GM19467 (cell line): ENCODE data around the gene HES3.

Source experiments
- ATAC-seq: cut with Tn5 transposase; IDR thresholded peaks from one replicate; pipeline ENCODE4 v1.9.1; 2021; ENCODE audit warnings: mild to moderate bottlenecking, moderate library complexity; ENCODE audit not compliant: unreplicated experiment

HES3 gene

DNA sequence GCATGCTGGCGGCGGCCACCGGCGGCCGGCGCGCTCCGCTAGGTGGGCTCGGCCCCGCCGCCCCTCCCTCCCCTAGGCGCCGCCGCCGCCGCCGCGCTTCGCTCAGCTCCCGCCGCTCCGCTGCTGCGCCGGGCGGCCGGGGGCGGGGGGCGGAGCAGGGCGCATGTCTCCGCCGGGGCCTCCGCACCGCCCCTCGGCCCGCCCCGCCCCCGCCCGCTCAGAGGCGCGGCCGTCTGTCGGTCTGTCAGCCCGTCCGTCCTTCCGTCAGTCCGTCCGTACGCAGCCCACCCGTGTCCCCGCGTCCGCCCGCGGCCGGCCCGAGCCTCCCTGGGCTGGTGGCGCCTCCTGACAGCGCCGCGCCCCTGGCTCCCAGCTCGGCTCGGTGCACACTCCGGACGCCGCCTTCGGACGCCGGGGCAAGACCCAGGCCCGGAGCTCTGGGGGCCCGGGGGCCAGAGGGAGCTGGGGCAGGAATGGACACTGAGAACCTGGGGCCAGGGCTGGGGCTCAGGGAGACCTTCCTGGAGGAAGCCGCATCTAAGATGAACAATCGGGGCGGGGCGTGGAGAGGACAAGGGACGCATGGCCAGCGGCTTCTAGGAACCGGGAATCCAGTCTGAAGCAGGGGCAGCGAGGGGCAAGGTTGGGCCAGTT is 17.1 kb downstream of the HES3 start, which contains the start of gene GPR153:
Gene GPR153 (minus strand): TSS at position 138 of the 654 bp plus-strand sequence. CDS start 6,193 bp downstream, outside the sequence.
- ATAC-seq, result no peak

DNA sequence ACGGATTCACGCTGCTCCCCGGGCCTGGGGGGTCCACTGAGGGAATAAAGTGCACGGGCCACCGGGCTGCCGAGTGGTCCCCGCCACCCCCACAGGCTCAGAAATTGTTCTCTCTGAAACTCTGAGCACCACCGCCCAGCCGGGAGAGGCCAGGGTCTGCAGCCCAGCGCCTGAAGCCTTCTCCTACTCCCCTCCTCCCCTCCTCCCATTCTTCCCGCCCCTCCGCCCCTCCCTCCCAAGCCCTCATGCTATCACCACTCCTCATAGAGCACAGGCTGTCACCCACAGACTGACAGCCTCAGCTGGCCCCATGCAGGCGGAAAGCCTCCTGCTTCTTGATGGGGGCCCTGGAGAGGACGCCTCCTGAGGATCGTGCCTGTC is 17.6 kb downstream of the HES3 start:
- ATAC-seq, result no peak

DNA sequence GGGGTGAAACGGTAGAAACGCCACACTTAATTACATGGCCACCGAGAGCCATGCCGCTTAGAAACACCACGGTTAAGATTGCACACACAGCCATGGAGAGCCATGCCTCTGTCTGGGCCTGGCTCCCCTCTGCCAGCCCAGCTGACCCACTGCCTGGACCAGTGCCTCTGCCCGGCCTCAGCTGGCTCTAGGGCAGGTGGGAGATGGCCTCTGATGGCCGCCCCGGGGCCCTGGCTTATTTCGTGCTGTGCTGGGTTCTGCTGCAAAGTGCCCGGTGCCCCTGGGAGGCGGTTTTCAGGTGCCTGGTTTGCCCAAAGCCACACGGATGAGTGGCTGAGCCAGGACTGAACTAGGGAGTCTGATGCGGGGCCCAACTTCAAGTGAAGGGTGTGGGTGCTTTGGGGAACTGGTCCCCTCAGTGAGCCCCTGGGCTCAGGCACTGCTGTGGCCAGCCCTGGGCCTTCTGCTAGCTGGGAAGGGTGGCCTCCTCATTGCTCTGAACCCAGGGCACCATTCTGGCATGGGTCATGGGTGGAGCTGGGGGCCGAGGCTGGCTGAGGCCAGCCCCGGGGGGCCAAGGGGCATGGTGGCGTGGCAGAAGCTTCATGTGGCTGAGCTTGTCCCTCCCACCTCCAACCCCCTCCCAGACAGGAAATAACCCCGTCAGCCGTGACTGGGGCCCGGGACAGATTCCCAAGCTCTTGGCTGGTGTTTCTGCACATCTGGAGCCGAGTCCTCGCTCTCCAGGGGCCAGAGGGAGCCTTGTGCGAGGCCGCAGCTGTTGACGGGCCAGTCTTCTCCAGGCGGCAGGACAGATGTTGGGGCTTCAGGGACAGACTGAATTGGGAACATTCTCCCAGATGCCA is 18.8 kb downstream of the HES3 start:
- ATAC-seq, result no peak

DNA sequence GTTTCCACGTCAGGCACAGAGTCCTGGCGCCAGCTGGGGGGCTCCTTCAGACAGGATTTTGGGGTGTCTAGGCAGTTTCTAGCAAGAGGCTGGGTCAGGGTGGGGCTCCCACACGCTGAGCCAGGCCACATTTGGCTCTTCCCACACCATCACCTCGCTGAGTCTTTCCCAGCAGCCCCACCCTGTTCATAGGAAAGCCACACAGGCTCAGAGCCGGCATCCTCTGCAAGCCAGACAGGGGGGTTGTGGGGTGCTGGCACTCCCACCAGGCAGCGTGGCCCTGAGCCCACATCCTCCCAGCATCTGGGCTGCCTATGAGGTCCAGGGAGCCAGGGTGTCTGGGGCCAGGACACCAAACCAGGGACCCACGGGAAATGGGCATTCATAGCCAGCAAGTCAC is 19.7 kb downstream of the HES3 start:
- no peak for ATAC-seq

DNA sequence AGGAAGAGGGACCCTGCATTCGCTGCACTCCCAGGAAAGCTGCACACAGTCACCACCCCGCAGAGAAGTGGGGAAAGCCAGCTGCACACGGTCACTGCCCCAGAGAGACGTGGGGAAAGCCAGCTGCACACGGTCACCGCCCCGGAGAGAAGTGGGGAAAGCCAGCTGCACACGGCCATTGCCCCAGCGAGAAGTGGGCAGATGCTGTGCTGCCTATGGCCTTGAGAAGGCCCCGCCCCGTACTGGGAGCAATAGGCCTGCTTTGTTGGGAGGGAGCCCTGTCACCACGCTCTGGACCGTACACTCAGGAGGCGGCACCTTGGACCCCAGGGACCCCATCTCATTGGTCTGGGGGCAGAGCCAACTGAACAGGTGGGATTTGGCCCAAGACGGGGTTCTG is 21.2 kb downstream of the HES3 start:
- ATAC-seq, result no peak

DNA sequence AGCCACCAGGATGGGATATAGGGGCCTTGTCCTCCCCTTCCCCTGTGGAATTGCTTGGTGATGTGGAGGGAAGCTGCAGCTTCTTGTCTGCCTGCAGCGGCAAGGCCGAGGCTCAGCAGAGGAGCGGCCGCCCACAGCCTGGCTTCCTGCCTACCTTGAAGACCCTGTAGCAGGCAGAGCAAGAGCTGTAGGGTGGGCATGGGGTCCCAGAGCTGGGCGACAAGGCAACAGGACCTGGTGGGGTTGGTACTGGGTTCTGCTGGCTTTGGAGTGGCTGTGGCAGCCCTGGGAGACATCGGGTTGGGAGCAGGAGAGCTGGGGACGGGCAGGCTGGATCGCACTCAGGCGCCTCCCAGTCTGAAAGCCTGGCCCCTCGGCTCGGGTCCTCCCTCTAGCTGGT is 22.7 kb downstream of the HES3 start:
- ATAC-seq, result no peak

DNA sequence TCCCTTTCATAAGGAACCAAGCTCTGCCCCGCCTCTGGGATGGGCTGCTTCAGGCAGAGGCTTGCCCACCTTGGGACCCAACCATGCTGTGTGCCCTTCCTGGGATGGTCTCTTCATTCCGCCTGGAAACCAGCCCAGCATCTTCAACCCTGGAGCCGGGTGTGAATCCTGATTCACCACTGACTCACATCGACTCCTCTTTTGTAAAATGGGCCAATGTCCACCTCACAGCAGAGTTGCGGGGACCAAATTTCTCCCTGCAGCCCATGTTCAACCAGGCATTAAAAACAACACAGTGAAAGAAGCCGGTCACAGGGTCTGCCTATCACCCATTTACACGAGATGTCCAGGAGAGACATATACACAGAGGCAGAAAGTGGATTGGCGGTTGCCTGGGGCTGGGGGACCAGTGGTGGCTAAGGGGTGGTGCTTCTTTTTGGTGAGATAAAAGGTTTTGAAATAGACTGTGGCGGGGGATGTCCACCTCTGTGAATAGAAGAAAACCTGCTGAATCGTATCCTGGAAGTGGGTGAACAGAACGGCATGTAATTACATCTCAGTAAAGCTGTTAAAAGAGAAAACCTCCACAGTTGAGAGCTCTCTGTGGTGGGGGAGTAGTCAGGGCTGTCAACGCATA is 23.8 kb downstream of the HES3 start:
- no peak for ATAC-seq

DNA sequence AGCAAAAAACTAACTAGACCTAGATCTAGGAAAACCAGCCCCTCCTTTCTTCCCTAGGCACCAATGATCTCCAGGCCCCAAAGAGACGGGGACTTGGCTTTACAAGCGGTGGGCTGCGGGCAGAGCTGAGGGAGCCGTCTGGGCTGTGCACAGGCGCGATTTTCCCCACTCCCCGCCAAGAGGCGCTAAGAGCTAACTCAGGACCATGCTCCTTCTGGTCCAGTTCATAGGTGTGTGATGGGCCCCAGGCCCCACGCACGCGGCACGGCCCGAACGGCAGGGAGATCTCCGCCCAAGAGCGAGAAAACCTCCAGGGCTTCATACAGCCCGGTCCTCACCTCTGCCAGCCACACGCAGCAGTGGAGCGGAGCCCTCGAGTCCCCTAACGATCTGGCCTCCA is 24.4 kb downstream of the HES3 start:
- ATAC-seq, result no peak

DNA sequence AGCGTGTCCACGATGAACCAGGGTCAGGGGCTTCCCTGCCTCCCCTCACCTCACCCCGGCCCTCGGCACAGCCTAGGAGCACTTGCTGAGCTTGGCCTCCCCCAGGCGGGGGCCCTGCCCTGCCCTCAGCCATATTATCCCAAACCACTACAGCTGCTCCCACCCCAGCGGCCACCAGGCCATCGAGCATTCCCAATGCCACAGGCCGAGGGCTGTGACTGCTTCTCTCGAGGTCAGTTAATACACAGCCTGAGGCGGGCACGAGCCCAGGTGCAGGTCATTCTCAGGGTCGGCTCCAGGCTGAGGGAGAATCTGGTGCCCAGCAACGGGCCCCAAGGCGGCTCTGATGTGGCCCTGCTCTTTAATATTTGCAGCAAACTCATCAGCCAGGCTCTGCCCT is 25.3 kb downstream of the HES3 start:
- no peak for ATAC-seq

DNA sequence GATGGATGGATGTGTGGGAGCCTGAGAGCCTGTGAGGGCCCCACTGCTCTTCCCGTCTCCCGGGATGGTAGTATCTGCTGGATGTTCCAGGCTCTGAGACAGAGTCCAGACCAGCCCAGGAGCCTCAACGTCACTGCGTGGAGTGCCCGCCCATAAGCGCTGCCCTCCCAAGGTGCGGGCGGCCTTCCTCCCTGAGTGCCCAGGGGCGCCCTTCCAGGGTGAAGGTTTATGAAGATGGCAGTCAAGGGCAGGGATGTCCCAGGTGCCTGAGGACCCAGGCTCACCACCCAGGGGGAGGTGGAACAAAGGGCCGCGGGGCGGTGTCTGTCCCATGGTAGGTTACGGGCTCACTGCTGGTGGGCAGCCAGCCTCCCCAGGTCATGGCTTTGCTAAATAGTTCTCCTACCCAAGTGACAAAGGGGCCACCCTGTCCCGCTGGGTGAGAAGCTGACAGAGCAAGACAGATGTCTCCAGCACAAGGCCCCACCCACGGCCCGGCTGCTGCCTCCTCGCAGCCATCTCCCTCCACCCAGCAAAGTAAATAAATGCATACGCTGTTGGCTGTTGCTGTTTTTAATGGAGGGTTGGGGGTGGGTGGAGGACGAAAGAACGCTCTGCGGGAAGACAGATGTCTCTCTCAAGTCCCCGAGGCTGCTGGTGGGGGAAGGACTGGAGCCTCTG is 25.9 kb downstream of the HES3 start:
- ATAC-seq, result no peak

DNA sequence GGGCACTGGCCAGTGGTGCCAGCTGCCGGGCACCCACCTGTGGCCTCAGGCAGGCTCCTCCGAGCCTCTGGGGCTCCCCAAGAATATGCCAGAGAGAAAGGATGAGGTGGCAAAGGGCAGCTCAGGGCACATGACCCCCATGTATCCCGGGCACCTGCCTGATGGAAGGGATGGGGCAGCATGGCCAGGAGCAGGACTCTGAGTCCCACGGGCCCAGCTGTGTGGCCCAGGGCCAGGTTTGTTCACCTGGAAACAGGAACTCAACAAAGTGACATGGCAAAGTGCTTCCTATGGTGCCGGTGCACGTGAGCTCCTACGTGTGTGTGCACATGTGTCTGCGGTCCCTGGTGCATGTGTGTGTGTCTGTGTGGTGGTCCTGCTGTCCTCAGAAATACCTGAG is 26.4 kb downstream of the HES3 start:
- no peak for ATAC-seq

DNA sequence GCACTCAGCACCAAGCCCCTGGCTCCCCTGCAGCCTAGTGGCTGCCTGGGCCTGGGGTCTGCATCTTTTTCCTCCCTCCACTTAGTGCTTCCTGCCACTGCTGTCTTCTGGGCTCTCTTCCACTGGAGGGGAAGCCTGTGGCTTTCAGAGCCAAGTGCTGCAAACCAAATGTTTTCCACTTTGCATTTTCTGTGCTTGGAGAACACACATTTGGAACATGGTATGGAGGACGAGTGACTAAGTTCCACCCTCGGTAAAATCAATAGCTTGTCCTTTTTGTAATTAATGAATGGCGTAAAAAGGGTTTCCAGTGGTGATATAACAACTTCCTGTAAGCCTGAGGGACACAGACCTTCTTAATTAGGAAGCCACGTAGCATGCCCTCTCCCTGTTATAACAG is 27.0 kb downstream of the HES3 start:
- no peak for ATAC-seq

DNA sequence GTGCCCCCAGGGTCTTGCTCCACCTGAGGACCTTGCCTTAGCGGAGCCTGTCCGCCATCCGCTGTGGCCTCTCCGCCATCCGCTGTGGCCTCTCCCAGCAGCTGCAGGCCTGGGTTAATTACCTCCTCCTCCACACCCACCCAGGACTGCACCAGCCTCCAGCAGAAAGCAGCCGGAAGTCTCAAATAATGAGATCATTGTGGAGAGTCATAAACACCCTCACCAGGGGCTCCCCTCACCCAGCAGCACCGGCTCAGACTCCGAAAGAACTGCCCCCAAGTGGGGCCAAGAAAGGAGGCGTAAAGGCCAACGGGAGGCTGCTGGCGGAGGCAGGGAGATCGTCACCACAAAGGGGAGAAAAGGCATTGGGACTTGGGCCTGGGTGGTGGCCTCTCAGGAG is 27.6 kb downstream of the HES3 start:
- no peak for ATAC-seq

DNA sequence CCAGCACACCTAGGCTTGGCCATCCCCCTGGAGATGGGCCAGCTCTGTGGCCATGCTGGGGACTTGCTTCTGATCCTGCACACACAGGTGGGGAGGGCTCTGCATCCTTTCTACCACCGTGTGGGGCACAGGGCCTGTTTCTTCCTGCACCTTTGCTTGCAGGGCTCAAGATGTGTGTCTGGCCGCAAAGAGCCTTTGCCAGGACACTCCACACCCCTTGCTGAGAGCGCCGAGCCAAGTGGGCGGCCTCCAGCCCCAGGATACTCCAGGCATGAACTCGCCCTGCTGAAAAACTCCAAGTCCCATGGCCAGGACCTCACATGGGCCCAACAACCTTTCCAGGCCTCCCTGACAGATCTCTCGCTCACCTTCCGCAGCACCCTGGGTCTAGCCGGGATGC is 28.5 kb downstream of the HES3 start:
- no peak for ATAC-seq

DNA sequence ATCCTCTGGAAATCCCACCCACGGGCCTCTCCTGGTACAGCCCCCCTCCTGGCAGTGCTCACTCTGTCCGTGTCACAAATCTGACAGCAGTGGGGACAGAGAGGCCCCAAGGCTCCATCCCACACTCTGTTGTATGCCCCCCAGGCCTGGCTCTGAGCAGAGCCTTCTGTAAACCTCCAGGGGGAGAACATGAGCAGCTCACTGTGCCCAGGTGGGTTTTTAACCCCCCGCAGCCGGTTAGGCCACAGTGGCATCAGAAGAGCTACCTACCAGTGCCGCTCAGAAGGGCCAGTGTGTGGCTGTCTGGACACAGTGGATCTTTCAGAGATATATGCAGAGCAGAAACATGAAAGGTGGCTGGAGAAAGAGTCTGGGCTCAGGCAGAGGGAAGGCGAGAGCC is 28.9 kb downstream of the HES3 start:
- no peak for ATAC-seq

DNA sequence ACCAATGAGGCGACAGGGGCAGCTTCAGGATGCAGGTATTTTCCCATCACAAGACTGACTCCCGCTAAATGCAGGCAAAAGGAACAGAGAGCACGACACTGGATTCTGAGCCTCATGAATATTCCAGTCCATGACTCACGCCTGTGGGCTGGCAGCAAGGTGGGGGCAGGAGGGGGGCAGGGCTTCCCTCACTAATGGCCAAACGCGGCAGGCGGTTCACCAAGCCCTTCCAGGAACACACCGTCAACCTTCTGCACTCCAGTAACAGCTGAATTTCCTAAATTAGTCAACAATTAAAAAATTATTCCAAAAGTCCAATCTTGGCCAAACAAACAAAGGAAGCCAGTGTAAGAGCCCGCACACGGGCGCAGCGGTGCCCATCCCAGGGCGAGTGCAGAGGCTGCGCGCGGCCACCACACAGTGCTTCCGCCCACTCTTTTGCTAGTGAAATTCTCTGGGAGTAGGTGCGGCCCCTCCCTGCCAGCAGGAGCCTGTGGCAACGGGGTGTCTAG is 29.5 kb downstream of the HES3 start:
- ATAC-seq, result no peak

DNA sequence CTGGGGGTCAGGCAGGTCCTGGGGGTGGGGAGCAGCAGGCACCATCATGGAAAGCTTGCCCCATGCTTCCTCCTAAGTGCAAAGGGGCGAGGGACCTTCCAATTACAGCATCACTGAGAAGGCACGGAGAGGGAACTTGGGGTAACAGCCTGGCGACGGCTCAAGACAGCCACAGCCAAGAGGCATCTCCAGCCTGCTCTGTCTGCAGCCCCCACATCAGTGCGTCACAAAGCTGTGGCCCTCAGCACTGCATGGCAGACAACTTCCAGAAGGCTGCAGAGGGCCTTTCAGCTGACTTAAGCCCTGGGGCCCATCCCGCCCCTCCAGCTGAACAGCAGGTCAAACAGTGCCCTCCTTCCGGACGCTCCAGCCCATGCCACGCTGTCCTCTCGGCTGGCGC is 30.1 kb downstream of the HES3 start:
- ATAC-seq, result no peak

DNA sequence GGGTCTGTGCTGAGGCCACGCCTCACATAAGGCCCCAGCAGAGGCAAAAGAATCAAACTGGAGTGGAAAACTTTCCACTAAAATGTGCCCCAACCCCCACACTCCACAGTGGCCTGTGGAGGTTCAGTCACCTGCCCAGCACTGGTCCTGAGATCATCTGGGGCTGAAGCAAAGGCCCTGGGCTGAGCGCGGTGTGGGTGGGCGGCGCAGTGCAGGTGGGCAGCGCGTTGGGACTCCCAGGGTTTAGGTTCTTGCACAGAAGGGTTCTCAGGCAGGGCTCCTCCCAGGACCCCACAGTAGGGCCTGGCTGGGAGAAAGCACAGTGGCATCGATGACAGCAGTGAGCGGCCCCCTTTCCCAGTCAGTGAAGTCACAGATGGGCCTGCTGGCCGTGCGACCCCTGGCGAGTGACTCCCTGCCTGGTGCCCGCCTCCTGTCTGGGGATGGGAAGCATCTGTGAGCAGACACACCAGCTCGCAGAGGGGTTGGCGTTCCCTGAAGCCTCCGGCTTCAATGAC is 30.7 kb downstream of the HES3 start:
- no peak for ATAC-seq

DNA sequence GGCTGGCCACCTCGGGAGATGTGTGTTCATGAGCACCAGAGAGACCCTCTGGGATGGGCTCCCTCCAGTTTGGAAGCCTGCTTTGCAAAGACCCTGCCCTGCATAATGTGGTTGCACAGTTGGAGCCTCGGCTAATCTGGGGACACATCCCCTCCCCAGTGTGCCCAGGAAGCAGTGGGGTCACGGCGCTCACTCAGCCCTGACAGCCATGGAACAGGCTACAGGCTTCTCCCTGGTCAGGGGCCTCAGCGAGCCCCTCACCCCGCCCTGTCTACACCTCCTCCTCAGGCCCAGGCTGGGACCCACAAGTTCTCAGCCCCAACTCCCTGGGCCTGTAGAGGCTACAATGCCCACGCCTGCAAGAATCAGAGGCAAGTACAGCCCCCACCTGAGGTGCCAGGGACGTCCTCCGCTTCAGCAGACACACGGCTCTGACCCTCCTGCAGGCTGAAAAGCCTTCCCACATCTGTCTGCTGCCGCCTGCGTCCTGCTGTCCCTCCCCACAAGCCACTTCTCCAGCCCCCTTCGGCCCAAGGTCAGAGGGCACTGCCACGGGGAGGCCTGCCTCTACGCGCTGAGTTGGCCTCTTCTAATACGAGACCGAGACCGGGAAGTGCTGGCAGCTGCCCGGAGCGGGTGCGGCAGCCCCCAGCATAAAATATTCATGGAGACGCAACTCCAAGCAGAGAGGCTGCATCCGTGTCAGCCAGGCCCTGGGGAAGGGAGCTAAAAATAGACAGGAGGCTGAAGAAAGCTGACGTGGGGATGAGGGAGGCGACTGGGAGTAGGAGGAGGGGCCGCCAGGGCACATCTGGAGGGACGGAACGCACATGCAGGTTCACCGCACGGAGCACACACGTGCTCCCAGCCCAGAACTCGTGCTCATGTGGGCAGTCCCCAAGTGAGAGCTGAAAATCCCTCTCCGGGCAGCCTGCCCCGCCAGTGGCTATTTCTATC is 32.1 kb downstream of the HES3 start:
- ATAC-seq, result no peak
